Measurements from ENCODE around the gene PRR15L.

Gene PRR15L

DNA sequence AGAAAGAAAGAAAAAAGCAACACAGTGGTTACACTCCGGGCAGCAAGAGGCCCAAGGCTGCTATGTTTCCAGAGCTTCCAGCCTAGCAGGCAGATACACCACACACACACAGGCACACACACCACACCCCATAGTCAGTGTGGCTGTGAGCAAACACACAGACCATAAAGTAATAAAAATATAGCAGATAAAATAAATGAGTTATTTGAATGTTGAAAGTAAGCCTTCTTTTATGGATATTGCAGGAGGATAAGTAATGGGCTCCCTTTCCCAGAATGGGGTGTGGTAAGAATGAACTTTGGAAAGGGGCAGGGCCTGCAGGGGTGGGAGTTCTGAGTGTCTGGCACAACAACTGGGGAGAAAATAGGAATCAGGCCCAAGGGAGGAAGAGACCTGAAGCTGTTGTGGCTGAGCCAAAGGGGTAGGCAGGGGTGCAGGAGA is 8.4 kb upstream of the PRR15L start:
- no peak overlapping the region for H3K4me3 ChIP-seq (ENCODE audit: low read depth, low read length)
- TF ChIP-seq, protein P1, sequence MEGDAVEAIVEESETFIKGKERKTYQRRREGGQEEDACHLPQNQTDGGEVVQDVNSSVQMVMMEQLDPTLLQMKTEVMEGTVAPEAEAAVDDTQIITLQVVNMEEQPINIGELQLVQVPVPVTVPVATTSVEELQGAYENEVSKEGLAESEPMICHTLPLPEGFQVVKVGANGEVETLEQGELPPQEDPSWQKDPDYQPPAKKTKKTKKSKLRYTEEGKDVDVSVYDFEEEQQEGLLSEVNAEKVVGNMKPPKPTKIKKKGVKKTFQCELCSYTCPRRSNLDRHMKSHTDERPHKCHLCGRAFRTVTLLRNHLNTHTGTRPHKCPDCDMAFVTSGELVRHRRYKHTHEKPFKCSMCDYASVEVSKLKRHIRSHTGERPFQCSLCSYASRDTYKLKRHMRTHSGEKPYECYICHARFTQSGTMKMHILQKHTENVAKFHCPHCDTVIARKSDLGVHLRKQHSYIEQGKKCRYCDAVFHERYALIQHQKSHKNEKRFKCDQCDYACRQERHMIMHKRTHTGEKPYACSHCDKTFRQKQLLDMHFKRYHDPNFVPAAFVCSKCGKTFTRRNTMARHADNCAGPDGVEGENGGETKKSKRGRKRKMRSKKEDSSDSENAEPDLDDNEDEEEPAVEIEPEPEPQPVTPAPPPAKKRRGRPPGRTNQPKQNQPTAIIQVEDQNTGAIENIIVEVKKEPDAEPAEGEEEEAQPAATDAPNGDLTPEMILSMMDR (IDR thresholded peaks at IDR 0.05; ENCODE audit: low read depth, low read length, missing control alignments): no peak
- in situ Hi-C loops (cut with HindIII; ENCODE audit: low sequenced_read_pairs): no loop called here
- no peak for DNase-seq (ENCODE audit: low read depth)

- in situ Hi-C loops (cut with HindIII; ENCODE audit: low sequenced_read_pairs): no loop called here
- no peak for DNase-seq (ENCODE audit: low read depth)
- TF ChIP-seq, protein P1 (IDR thresholded peaks at IDR 0.05; ENCODE audit: low read depth, low read length, missing control alignments): no peak
- no peak overlapping the region for H3K4me3 ChIP-seq (ENCODE audit: low read depth, low read length)
Measured at GRCh38 chr17:47964856-47965255, 7.2 kb upstream of the PRR15L start.

GRCh38 chr17:47962901-47963300 is 5.2 kb upstream of the PRR15L start:
- DNase-seq (ENCODE audit: low read depth): no peak
- in situ Hi-C loops (cut with HindIII; ENCODE audit: low sequenced_read_pairs): no loop called here
- TF ChIP-seq, protein P1 (IDR thresholded peaks at IDR 0.05; ENCODE audit: low read depth, low read length, missing control alignments): no peak
- no peak overlapping the region for H3K4me3 ChIP-seq (ENCODE audit: low read depth, low read length)

DNA sequence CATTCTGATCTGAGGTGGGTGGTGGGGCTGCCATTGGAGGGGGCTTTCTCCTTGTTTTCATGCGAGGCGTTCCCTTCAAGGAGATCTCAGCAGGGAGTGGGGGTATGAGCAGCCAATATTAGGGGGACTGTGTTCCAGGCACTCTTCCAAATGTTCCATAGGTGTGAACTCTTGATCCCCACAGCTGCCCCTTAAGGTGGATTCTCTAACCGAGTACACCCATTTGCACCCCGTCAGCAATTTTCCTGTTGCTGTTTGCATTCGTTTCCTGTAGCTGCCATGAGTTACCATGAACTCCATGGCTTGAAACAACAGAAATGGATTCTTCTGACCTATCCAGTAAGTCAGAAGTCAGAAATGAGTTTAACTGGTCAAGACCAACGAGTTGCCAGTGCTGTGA is 3.7 kb upstream of the PRR15L start:
- in situ Hi-C loops (cut with HindIII; ENCODE audit: low sequenced_read_pairs): no loop called here
- H3K4me3 ChIP-seq (ENCODE audit: low read depth, low read length): no peak overlapping the region
- TF ChIP-seq, protein P1 (IDR thresholded peaks at IDR 0.05; ENCODE audit: low read depth, low read length, missing control alignments): no peak
- no peak for DNase-seq (ENCODE audit: low read depth)

GRCh38 chr17:47959825-47960655 is 2.4 kb upstream of the PRR15L start:
- TF ChIP-seq, protein P1 (IDR thresholded peaks at IDR 0.05; ENCODE audit: low read depth, low read length, missing control alignments): no peak
- H3K4me3 ChIP-seq (ENCODE audit: low read depth, low read length): no peak overlapping the region
- in situ Hi-C loops (cut with HindIII; ENCODE audit: low sequenced_read_pairs): no loop called here
- DNase-seq (ENCODE audit: low read depth): no peak

- DNase-seq (ENCODE audit: low read depth): no peak
- TF ChIP-seq, protein P1 (IDR thresholded peaks at IDR 0.05; ENCODE audit: low read depth, low read length, missing control alignments): no peak
- in situ Hi-C loops (cut with HindIII; ENCODE audit: low sequenced_read_pairs): no loop called here
- H3K4me3 ChIP-seq (ENCODE audit: low read depth, low read length): no peak overlapping the region
Measured at GRCh38 chr17:47956791-47957590, 692 bp downstream of the PRR15L start.

Data from astrocyte of the cerebellum (primary cell).